WTC11 (cell line): ENCODE measurements around the gene KLF7. TPM values are rescaled to one million over a fixed set of nuclear protein-coding genes. Genes with fewer than 3 reads are reported as not detected.

Experiments
- ATAC-seq: fragments of 200-7000 bp; cut with Tn5 transposase; 2 replicates; pipeline ENCODE4 v1.10.0; 2021; ENCODE audit warnings: mild to moderate bottlenecking, moderate library complexity
- CTCF ChIA-PET: fragments of 300-600 bp; sonication (Branson Sonifier 250); formaldehyde crosslinking; loops from one replicate; lab custom pipeline; 2021; ENCODE audit warnings: antibody characterized with exemption; lab: Charles Lee
- POLR2A ChIA-PET: fragments of 350-600 bp; sonication (Branson Sonifier 250); formaldehyde crosslinking; loops from one replicate; lab custom pipeline; 2021; ENCODE audit warnings: antibody characterized with exemption; lab: Charles Lee
- DNase-seq: peaks from one replicate; pipeline ENCODE4 v3.0.0; 2021; ENCODE audit warnings: low spot score
- H3K27ac Mint-ChIP-seq: 2 replicates; pipeline ENCODE4 v1.8.0; 2021; ENCODE audit warnings: mixed read lengths
- H3K27me3 Mint-ChIP-seq: 2 replicates; pipeline ENCODE4 v1.8.0; 2021; ENCODE audit warnings: low read depth, mild to moderate bottlenecking, moderate library complexity, mixed read lengths
- H3K36me3 Mint-ChIP-seq: 2 replicates; pipeline ENCODE4 v1.8.0; 2021; ENCODE audit warnings: mixed read lengths
- H3K4me1 Mint-ChIP-seq: 2 replicates; pipeline ENCODE4 v1.8.0; 2022; ENCODE audit warnings: mixed read lengths
- H3K4me3 Mint-ChIP-seq: 2 replicates; pipeline ENCODE4 v1.8.0; 2021; ENCODE audit warnings: mild to moderate bottlenecking, moderate library complexity, mixed read lengths
- H3K9me3 Mint-ChIP-seq: 2 replicates; pipeline ENCODE4 v1.8.0; 2021; ENCODE audit warnings: mixed read lengths
- CBFB ChIP-seq: sonication (generic); formaldehyde crosslinking; IDR thresholded peaks from 2 replicates; pipeline ENCODE4 v1.8.1; 2022; ENCODE audit warnings: mild to moderate bottlenecking, low read depth, missing genetic modification reagents
- ETV6 ChIP-seq: sonication (generic); formaldehyde crosslinking; IDR thresholded peaks from 2 replicates; pipeline ENCODE4 v1.8.1; 2022; ENCODE audit warnings: mild to moderate bottlenecking, missing genetic modification reagents
- FOXP1 ChIP-seq: sonication (generic); formaldehyde crosslinking; IDR thresholded peaks from 2 replicates; pipeline ENCODE4 v1.8.0; 2022; ENCODE audit warnings: missing genetic modification reagents, mild to moderate bottlenecking, moderate library complexity, borderline replicate concordance
- PRRX2 ChIP-seq: fragments of 250-450 bp; sonication (Bioruptor Pico); IDR thresholded peaks from 2 replicates; pipeline ENCODE4 v1.8.0; 2021; ENCODE audit warnings: mild to moderate bottlenecking
- SMAD4 ChIP-seq: sonication (generic); formaldehyde crosslinking; IDR thresholded peaks from 2 replicates; pipeline ENCODE4 v1.8.0; 2022; ENCODE audit warnings: mild to moderate bottlenecking, missing genetic modification reagents
- ZBTB21 ChIP-seq: sonication (generic); formaldehyde crosslinking; IDR thresholded peaks from 2 replicates; pipeline ENCODE4 v1.8.1; 2023; ENCODE audit warnings: mild to moderate bottlenecking, missing genetic modification reagents, borderline replicate concordance
- ZNF219 ChIP-seq: sonication (generic); formaldehyde crosslinking; IDR thresholded peaks from 2 replicates; pipeline ENCODE4 v1.8.0; 2023; ENCODE audit warnings: missing genetic modification reagents, mild to moderate bottlenecking, borderline replicate concordance
- ZNF396 ChIP-seq: fragments of 250-450 bp; sonication (Bioruptor Pico); IDR thresholded peaks from 2 replicates; pipeline ENCODE4 v1.8.0; 2021; ENCODE audit warnings: mild to moderate bottlenecking, moderate library complexity, borderline replicate concordance
- total RNA-seq: library from RNA; stranded (reverse); gene quantifications from 3 replicates; pipeline ENCODE4 v1.2.3, GENCODE V29; 2021
- TF ChIP-seq, protein P1 (sequence below): sonication (generic); formaldehyde crosslinking; IDR thresholded peaks from 2 replicates; pipeline ENCODE4 v1.8.1; 2022; ENCODE audit warnings: low read depth, mild to moderate bottlenecking, moderate library complexity, missing genetic modification reagents, borderline replicate concordance
- TF ChIP-seq, protein P2 (sequence below): sonication (generic); formaldehyde crosslinking; conservative IDR thresholded peaks from 2 replicates; pipeline ENCODE4 v1.8.1; 2022; ENCODE audit warnings: mild to moderate bottlenecking, missing genetic modification reagents
- TF ChIP-seq, protein P3 (sequence below): sonication (generic); formaldehyde crosslinking; IDR thresholded peaks from 2 replicates; pipeline ENCODE4 v1.8.0; 2023; ENCODE audit warnings: mild to moderate bottlenecking, missing genetic modification reagents
- TF ChIP-seq, protein P4 (sequence below): fragments of 250-450 bp; sonication (Bioruptor Pico); IDR thresholded peaks from 2 replicates; pipeline ENCODE4 v1.9.0; 2021; ENCODE audit warnings: moderate library complexity, mild to moderate bottlenecking, inconsistent platforms, borderline replicate concordance
- TF ChIP-seq, protein P5 (sequence below): sonication (generic); formaldehyde crosslinking; IDR thresholded peaks from 2 replicates; pipeline ENCODE4 v1.8.1; 2023; ENCODE audit warnings: mild to moderate bottlenecking, moderate library complexity, missing genetic modification reagents
- TF ChIP-seq, protein P6 (sequence below): sonication (generic); formaldehyde crosslinking; IDR thresholded peaks from 2 replicates; pipeline ENCODE4 v1.8.1; 2023; ENCODE audit warnings: mild to moderate bottlenecking, missing genetic modification reagents, moderate library complexity
- TF ChIP-seq, protein P7 (sequence below): fragments of 250-450 bp; sonication (Bioruptor Pico); IDR thresholded peaks from 2 replicates; pipeline ENCODE4 v1.9.0; 2021; ENCODE audit warnings: mild to moderate bottlenecking

The KLF7 gene
- total RNA-seq, 1 experiment from 2014 or later: 25.4 TPM

DNA sequence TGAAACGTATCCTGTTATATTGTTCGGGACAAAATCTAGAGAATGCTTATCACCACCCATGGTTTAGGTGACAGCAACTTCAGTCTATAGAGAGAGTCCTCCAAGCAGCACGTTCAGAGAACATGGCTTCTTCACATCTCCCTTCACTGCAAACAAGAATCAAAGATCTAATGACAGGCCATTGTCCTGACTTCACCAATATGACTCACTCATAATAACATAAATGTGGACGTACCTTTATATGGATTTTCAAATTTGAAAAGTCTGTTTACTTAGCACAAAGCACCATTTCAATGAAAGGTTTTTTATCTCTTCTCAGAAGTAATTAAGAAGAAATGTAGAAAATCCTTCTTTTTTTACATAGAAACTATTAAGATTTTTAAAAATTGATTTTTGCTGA lies 46.7 kb downstream of the KLF7 start:
- H3K9me3 Mint-ChIP-seq: 0 out of 2 replicates have a peak, but pooled peaks cover under 1% of the 10 kb centered on the region
- CTCF ChIA-PET: no interaction called here
- TF ChIP-seq, protein P1, sequence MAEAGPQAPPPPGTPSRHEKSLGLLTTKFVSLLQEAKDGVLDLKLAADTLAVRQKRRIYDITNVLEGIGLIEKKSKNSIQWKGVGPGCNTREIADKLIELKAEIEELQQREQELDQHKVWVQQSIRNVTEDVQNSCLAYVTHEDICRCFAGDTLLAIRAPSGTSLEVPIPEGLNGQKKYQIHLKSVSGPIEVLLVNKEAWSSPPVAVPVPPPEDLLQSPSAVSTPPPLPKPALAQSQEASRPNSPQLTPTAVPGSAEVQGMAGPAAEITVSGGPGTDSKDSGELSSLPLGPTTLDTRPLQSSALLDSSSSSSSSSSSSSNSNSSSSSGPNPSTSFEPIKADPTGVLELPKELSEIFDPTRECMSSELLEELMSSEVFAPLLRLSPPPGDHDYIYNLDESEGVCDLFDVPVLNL (CRISPR knock-in tag): no peak
- TF ChIP-seq, protein P2, sequence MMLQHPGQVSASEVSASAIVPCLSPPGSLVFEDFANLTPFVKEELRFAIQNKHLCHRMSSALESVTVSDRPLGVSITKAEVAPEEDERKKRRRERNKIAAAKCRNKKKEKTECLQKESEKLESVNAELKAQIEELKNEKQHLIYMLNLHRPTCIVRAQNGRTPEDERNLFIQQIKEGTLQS (CRISPR knock-in tag): no peak
- H3K4me1 Mint-ChIP-seq: peaks cover 36% of the 10 kb centered on the region
- DNase-seq: no peak
- no peak overlapping the region for H3K4me3 Mint-ChIP-seq
- POLR2A ChIA-PET: no interaction called here
- H3K27me3 Mint-ChIP-seq: no peaks in the 10 kb centered on the region
- H3K27ac Mint-ChIP-seq: no peak overlapping the region
- peaks cover 6% of the 10 kb centered on the region for H3K36me3 Mint-ChIP-seq
- ATAC-seq: no peak

DNA sequence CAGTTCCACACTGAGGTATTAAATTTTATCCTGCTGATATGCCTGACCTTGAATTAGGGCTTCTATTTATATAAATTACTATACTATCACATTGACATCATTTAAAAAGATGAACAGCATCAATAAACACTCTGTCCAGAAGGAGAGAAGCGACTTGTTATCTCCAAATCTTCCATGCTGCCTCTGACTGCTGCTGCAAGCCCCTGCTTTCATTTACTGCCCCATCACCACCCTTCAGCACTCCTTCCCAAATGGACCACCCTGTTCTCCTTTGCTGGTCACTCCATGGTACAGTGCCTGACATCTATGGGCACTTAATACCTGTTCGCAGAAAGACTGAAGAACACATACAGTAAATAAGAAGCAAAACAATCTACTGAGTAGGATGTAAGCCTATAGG lies 48.1 kb downstream of the KLF7 start:
- H3K27ac Mint-ChIP-seq: no peak overlapping the region
- DNase-seq (no peak), ATAC-seq (no peak; the same call in 1 of the 2 replicates)
- TF ChIP-seq PRRX2 (CRISPR knock-in tag): no peak
- TF ChIP-seq ZNF396 (CRISPR knock-in tag): no peak
- no peak for TF ChIP-seq SMAD4 (CRISPR knock-in tag)
- TF ChIP-seq, protein P3, sequence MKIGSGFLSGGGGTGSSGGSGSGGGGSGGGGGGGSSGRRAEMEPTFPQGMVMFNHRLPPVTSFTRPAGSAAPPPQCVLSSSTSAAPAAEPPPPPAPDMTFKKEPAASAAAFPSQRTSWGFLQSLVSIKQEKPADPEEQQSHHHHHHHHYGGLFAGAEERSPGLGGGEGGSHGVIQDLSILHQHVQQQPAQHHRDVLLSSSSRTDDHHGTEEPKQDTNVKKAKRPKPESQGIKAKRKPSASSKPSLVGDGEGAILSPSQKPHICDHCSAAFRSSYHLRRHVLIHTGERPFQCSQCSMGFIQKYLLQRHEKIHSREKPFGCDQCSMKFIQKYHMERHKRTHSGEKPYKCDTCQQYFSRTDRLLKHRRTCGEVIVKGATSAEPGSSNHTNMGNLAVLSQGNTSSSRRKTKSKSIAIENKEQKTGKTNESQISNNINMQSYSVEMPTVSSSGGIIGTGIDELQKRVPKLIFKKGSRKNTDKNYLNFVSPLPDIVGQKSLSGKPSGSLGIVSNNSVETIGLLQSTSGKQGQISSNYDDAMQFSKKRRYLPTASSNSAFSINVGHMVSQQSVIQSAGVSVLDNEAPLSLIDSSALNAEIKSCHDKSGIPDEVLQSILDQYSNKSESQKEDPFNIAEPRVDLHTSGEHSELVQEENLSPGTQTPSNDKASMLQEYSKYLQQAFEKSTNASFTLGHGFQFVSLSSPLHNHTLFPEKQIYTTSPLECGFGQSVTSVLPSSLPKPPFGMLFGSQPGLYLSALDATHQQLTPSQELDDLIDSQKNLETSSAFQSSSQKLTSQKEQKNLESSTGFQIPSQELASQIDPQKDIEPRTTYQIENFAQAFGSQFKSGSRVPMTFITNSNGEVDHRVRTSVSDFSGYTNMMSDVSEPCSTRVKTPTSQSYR: no peak
- TF ChIP-seq, protein P4, sequence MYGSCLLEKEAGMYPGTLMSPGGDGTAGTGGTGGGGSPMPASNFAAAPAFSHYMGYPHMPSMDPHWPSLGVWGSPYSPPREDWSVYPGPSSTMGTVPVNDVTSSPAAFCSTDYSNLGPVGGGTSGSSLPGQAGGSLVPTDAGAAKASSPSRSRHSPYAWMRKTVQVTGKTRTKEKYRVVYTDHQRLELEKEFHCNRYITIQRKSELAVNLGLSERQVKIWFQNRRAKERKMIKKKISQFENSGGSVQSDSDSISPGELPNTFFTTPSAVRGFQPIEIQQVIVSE: no peak
- no peak for TF ChIP-seq ETV6
- no peak for TF ChIP-seq ZNF219
- TF ChIP-seq, protein P5, sequence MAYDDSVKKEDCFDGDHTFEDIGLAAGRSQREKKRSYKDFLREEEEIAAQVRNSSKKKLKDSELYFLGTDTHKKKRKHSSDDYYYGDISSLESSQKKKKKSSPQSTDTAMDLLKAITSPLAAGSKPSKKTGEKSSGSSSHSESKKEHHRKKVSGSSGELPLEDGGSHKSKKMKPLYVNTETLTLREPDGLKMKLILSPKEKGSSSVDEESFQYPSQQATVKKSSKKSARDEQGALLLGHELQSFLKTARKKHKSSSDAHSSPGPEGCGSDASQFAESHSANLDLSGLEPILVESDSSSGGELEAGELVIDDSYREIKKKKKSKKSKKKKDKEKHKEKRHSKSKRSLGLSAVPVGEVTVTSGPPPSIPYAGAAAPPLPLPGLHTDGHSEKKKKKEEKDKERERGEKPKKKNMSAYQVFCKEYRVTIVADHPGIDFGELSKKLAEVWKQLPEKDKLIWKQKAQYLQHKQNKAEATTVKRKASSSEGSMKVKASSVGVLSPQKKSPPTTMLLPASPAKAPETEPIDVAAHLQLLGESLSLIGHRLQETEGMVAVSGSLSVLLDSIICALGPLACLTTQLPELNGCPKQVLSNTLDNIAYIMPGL (CRISPR knock-in tag): no peak
- TF ChIP-seq ZBTB21 (CRISPR knock-in tag): no peak
- TF ChIP-seq, protein P6, sequence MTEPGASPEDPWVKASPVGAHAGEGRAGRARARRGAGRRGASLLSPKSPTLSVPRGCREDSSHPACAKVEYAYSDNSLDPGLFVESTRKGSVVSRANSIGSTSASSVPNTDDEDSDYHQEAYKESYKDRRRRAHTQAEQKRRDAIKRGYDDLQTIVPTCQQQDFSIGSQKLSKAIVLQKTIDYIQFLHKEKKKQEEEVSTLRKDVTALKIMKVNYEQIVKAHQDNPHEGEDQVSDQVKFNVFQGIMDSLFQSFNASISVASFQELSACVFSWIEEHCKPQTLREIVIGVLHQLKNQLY (CRISPR knock-in tag): no peak
- no peak for TF ChIP-seq CBFB (CRISPR knock-in tag)
- TF ChIP-seq, protein P7, sequence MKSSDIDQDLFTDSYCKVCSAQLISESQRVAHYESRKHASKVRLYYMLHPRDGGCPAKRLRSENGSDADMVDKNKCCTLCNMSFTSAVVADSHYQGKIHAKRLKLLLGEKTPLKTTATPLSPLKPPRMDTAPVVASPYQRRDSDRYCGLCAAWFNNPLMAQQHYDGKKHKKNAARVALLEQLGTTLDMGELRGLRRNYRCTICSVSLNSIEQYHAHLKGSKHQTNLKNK (CRISPR knock-in tag): no peak
- TF ChIP-seq FOXP1 (CRISPR knock-in tag): no peak
- CTCF ChIA-PET: no interaction called here
- H3K4me3 Mint-ChIP-seq: no peak overlapping the region
- H3K4me1 Mint-ChIP-seq: peaks cover 24% of the 10 kb centered on the region
- POLR2A ChIA-PET: no interaction called here
- no peaks in the 10 kb centered on the region for H3K36me3 Mint-ChIP-seq
- H3K27me3 Mint-ChIP-seq: no peaks in the 10 kb centered on the region
- H3K9me3 Mint-ChIP-seq: no peaks in the 10 kb centered on the region
